Measurements from ENCODE around the gene SYT6. TPM values are rescaled to one million over a fixed set of nuclear protein-coding genes. Genes with fewer than 3 reads are reported as not detected.

SYT6 gene
- total RNA-seq, 1 experiment from 2014 or later = 54.2 TPM

- TF ChIP-seq FOXP1 (CRISPR knock-in tag; IDR thresholded peaks at IDR 0.05; ENCODE audit: borderline replicate concordance) (no peak), AFF4 (CRISPR knock-in tag; IDR thresholded peaks at IDR 0.05; ENCODE audit: borderline replicate concordance) (no peak), ATF1 (CRISPR knock-in tag; IDR thresholded peaks at IDR 0.05) (no peak), PRDM15 (CRISPR knock-in tag; IDR thresholded peaks at IDR 0.05) (no peak), MYBL2 (CRISPR knock-in tag; IDR thresholded peaks at IDR 0.05) (no peak), MAX (CRISPR knock-in tag; IDR thresholded peaks at IDR 0.05) (no peak)
These were observed 74.0 kb downstream of the SYT6 start (continued) for GRCh38 chr1:114079596-114080190.

GRCh38 chr1:114078116-114078515 is 75.6 kb downstream of the SYT6 start:
- DNase-seq (ENCODE audit: low spot score) (no peak), ATAC-seq (no peak)
- H3K27ac Mint-ChIP-seq = no peak overlapping the region
- peaks cover 92% of the 10 kb centered on the region for H3K4me1 Mint-ChIP-seq
- peaks cover 13% of the 10 kb centered on the region for H3K9me3 Mint-ChIP-seq
- CTCF ChIA-PET = no interaction called here
- peaks cover 10% of the 10 kb centered on the region for H3K27me3 Mint-ChIP-seq (ENCODE audit: low read depth)
- H3K4me3 Mint-ChIP-seq = no peak overlapping the region
- POLR2A ChIA-PET = no interaction called here
- TF ChIP-seq CREM (CRISPR knock-in tag; IDR thresholded peaks at IDR 0.05) (no peak), ZNF121 (CRISPR knock-in tag; IDR thresholded peaks at IDR 0.05) (peak; percentile 68), OVOL2 (CRISPR knock-in tag; IDR thresholded peaks at IDR 0.05; ENCODE audit: borderline replicate concordance) (no peak), HMGA2 (CRISPR knock-in tag; IDR thresholded peaks at IDR 0.05) (no peak), KAT7 (CRISPR knock-in tag; IDR thresholded peaks at IDR 0.05; ENCODE audit: borderline replicate concordance) (no peak)
- TF ChIP-seq, protein P1, sequence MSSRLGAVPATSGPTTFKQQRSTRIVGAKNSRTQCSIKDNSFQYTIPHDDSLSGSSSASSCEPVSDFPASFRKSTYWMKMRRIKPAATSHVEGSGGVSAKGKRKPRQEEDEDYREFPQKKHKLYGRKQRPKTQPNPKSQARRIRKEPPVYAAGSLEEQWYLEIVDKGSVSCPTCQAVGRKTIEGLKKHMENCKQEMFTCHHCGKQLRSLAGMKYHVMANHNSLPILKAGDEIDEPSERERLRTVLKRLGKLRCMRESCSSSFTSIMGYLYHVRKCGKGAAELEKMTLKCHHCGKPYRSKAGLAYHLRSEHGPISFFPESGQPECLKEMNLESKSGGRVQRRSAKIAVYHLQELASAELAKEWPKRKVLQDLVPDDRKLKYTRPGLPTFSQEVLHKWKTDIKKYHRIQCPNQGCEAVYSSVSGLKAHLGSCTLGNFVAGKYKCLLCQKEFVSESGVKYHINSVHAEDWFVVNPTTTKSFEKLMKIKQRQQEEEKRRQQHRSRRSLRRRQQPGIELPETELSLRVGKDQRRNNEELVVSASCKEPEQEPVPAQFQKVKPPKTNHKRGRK (CRISPR knock-in tag; IDR thresholded peaks at IDR 0.05; ENCODE audit: borderline replicate concordance) = no peak
- peaks cover 11% of the 10 kb centered on the region for H3K36me3 Mint-ChIP-seq

DNA sequence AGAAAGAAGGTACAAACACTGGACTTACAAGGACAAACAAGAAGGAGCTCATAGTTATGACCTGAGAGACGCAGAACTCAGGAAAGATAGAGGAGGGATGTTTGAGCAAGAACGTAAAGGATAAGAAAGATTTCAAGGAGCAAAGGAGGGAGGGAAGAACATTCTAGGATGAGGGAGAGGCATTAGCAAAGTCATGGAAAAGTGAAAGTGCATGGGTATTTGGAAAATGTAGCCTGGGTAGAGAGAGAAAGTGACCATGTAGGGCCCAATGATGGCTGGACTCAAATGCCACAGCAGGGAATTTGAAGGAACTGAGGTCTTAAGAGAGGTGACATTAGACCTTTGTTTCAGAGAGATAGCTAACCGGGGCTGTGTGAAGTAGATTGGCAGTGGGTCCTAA is 76.5 kb downstream of the SYT6 start:
- H3K9me3 Mint-ChIP-seq = peaks cover 22% of the 10 kb centered on the region
- no peak overlapping the region for H3K4me3 Mint-ChIP-seq
- POLR2A ChIA-PET = no interaction called here
- H3K4me1 Mint-ChIP-seq = peaks cover 83% of the 10 kb centered on the region
- CTCF ChIA-PET = no interaction called here
- H3K27me3 Mint-ChIP-seq (ENCODE audit: low read depth) = peaks cover 14% of the 10 kb centered on the region
- TF ChIP-seq ZNF317 (CRISPR knock-in tag; IDR thresholded peaks at IDR 0.05; ENCODE audit: borderline replicate concordance, low read depth) (no peak), GTF2I (CRISPR knock-in tag; conservative IDR thresholded peaks at IDR 0.05) (no peak), ATF2 (CRISPR knock-in tag; IDR thresholded peaks at IDR 0.05; ENCODE audit: borderline replicate concordance, low read depth) (no peak), NFE2L1 (CRISPR knock-in tag; IDR thresholded peaks at IDR 0.05) (no peak), HMGA2 (CRISPR knock-in tag; IDR thresholded peaks at IDR 0.05) (no peak), TEAD4 (CRISPR knock-in tag; IDR thresholded peaks at IDR 0.05) (no peak), PRRX2 (CRISPR knock-in tag; IDR thresholded peaks at IDR 0.05) (no peak)
- TF ChIP-seq, protein P2, sequence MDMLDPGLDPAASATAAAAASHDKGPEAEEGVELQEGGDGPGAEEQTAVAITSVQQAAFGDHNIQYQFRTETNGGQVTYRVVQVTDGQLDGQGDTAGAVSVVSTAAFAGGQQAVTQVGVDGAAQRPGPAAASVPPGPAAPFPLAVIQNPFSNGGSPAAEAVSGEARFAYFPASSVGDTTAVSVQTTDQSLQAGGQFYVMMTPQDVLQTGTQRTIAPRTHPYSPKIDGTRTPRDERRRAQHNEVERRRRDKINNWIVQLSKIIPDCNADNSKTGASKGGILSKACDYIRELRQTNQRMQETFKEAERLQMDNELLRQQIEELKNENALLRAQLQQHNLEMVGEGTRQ (CRISPR knock-in tag; IDR thresholded peaks at IDR 0.05) = no peak
- peak overlapping the region; percentile 95; the same call in 1 of the 2 replicates for H3K27ac Mint-ChIP-seq
- no peak for DNase-seq (ENCODE audit: low spot score)
- no peak for ATAC-seq
- H3K36me3 Mint-ChIP-seq = peaks cover 20% of the 10 kb centered on the region
